Osteoblast (primary cell): Measurements from ENCODE around the gene TEPSIN. TPM values are rescaled to one million over a fixed set of nuclear protein-coding genes. Genes with fewer than 3 reads are reported as not detected.

Experiments
- DNase-seq: peaks from one replicate; pipeline ENCODE4 v3.0.0; 2011; ENCODE audit warnings: low spot score, mixed read lengths; ENCODE audit not compliant: insufficient read length; ENCODE audit errors: missing footprints
- H2AFZ ChIP-seq: 2 replicates; pipeline ENCODE4 v1.6.0; 2011; ENCODE audit warnings: mild to moderate bottlenecking, low read length
- H3K27ac ChIP-seq: 2 replicates; pipeline ENCODE4 v1.5.1; 2011; ENCODE audit warnings: mild to moderate bottlenecking, low read depth, low read length, moderate library complexity
- H3K27me3 ChIP-seq: 2 replicates; pipeline ENCODE4 v1.6.0; 2012; ENCODE audit warnings: mild to moderate bottlenecking, control low read depth, inconsistent platforms, low read length, moderate library complexity; ENCODE audit not compliant: insufficient read depth
- H3K36me3 ChIP-seq: 2 replicates; pipeline ENCODE4 v1.5.1; 2011; ENCODE audit warnings: mild to moderate bottlenecking, low read length, control low read depth, moderate library complexity; ENCODE audit not compliant: insufficient read depth
- H3K4me1 ChIP-seq: 2 replicates; pipeline ENCODE4 v1.5.1; 2011; ENCODE audit warnings: mild to moderate bottlenecking, low read length, control low read depth, moderate library complexity; ENCODE audit not compliant: insufficient read depth
- H3K4me2 ChIP-seq: 2 replicates; pipeline ENCODE4 v1.6.0; 2011; ENCODE audit warnings: mild to moderate bottlenecking, low read length; ENCODE audit not compliant: insufficient read depth
- H3K4me3 ChIP-seq: fragments of 200-600 bp; sonication (generic); 3 replicates; pipeline ENCODE4 v1.5.1; 2012; ENCODE audit warnings: mild to moderate bottlenecking, low read length, inconsistent platforms; ENCODE audit not compliant: insufficient read depth
- H3K79me2 ChIP-seq: 2 replicates; pipeline ENCODE4 v1.6.0; 2012; ENCODE audit warnings: mild to moderate bottlenecking, low read length, control low read depth, inconsistent platforms; ENCODE audit not compliant: insufficient read depth
- H3K9me3 ChIP-seq: 2 replicates; pipeline ENCODE4 v1.5.1; 2011; ENCODE audit warnings: low read depth, low read length, control low read depth
- H4K20me1 ChIP-seq: 2 replicates; pipeline ENCODE4 v1.6.0; 2012; ENCODE audit warnings: mild to moderate bottlenecking, low read length, control low read depth; ENCODE audit not compliant: insufficient read depth
- CTCF ChIP-seq: IDR thresholded peaks from 2 replicates; pipeline ENCODE4 v1.5.1; 2011; ENCODE audit warnings: mild to moderate bottlenecking, low read depth, low read length, moderate library complexity; ENCODE audit errors: extremely low read depth
- total RNA-seq: library from RNA; depleted of rRNA; stranded (reverse); fragments of >200 nt; gene quantifications from 2 replicates; pipeline ENCODE4 v1.2.3, GENCODE V29; 2012

The TEPSIN gene
- total RNA-seq, 1 donor, result 16.6 TPM

GRCh38 chr17:81180836-81181810, 57.7 kb downstream of the TEPSIN start:
- DNase-seq, result no peak
- no peaks in the 10 kb centered on the region for H3K9me3 ChIP-seq

GRCh38 chr17:81179861-81180260, 59.0 kb downstream of the TEPSIN start:
- Histone ChIP-seq H3K27me3 (peaks cover 6% of the 10 kb centered on the region), H3K36me3 (no peaks in the 10 kb centered on the region), H3K27ac (no peak overlapping the region), H4K20me1 (no peaks in the 10 kb centered on the region), H3K9me3 (peaks cover 2% of the 10 kb centered on the region), H3K4me2 (no peak overlapping the region), H3K4me1 (no peaks in the 10 kb centered on the region), H3K4me3 (no peak overlapping the region), H2AFZ (no peak overlapping the region), H3K79me2 (no peaks in the 10 kb centered on the region)
- TF ChIP-seq CTCF, result no peak
- no peak for DNase-seq

More at GRCh38 chr17:81180836-81181810, 57.7 kb downstream of the TEPSIN start:
- no peaks in the 10 kb centered on the region for H3K36me3 ChIP-seq
- no peaks in the 10 kb centered on the region for H4K20me1 ChIP-seq
- no peaks in the 10 kb centered on the region for H3K79me2 ChIP-seq
- H3K27me3 ChIP-seq, result peaks cover 7% of the 10 kb centered on the region
- no peak overlapping the region for H3K4me2 ChIP-seq
- no peak overlapping the region for H3K27ac ChIP-seq
- no peaks in the 10 kb centered on the region for H3K4me1 ChIP-seq
- H2AFZ ChIP-seq, result no peak overlapping the region
- no peak for TF ChIP-seq CTCF
- no peak overlapping the region for H3K4me3 ChIP-seq

- Histone ChIP-seq H3K4me1 (no peaks in the 10 kb centered on the region), H3K4me3 (no peak overlapping the region), H2AFZ (no peak overlapping the region), H3K79me2 (no peaks in the 10 kb centered on the region), H3K27me3 (no peaks in the 10 kb centered on the region), H3K9me3 (peaks cover 2% of the 10 kb centered on the region), H4K20me1 (no peaks in the 10 kb centered on the region), H3K36me3 (no peaks in the 10 kb centered on the region), H3K4me2 (no peak overlapping the region), H3K27ac (no peak overlapping the region)
- no peak for DNase-seq
- TF ChIP-seq CTCF, result no peak
Measured at GRCh38 chr17:81179220-81179619, 59.6 kb downstream of the TEPSIN start.

Other genes starting within 250 kb of the TEPSIN start
- 21.4 and 21.8 TPM in 2 replicates for gene CHMP6, start 247.2 kb downstream of the TEPSIN start, total RNA-seq
- gene BAIAP2, start 203.9 kb downstream of the TEPSIN start, total RNA-seq, result 15.6 and 19.4 TPM in 2 replicates
- not detected in 2 replicates for gene PVALEF, start 73.5 kb downstream of the TEPSIN start, total RNA-seq
- under 0.01 TPM in 1 of 2 replicates, not detected in the other for gene AATK, start 72.8 kb downstream of the TEPSIN start, total RNA-seq
- gene CEP131, start 16.1 kb downstream of the TEPSIN start, total RNA-seq, result 7.7 and 8.7 TPM in 2 replicates
- gene NDUFAF8, start 263 bp upstream of the TEPSIN start, total RNA-seq, result 19.9 and 28.0 TPM in 2 replicates
- 85.5 and 92.6 TPM in 2 replicates for gene SLC38A10, start 56.3 kb upstream of the TEPSIN start, total RNA-seq
- 11.2 and 11.5 TPM in 2 replicates for gene BAHCC1, start 156.4 kb upstream of the TEPSIN start, total RNA-seq